DND-41 (cell line): ENCODE results near the gene MTHFD1.

Source experiments
- CTCF ChIP-seq: IDR thresholded peaks from 2 replicates; pipeline ENCODE4 v1.5.1; 2012; ENCODE audit warnings: borderline replicate concordance, low read length, moderate library complexity, mild to moderate bottlenecking; ENCODE audit not compliant: poor library complexity, severe bottlenecking; ENCODE audit errors: extremely low read depth
- EZH2 ChIP-seq: IDR thresholded peaks from 3 replicates; pipeline ENCODE4 v1.6.1; 2012; ENCODE audit warnings: borderline replicate concordance, low read depth, mild to moderate bottlenecking, moderate library complexity, low read length, inconsistent platforms; ENCODE audit not compliant: severe bottlenecking

- no peak for TF ChIP-seq EZH2
- no peak for TF ChIP-seq CTCF
Measured at GRCh38 chr14:64447876-64448670, 59.9 kb downstream of the MTHFD1 start.
